Measurements from ENCODE around the gene KIF26A. TPM values are rescaled to one million over a fixed set of nuclear protein-coding genes. Genes with fewer than 3 reads are reported as not detected.

Gene KIF26A
- total and polyA plus RNA-seq, 2 of the 4 experiments (the other 2 are of a cell fraction): not detected

- no peaks in the 10 kb centered on the region for H3K4me1 ChIP-seq (ENCODE audit: control insufficient read depth, insufficient read depth, low read length)
- H3K36me3 ChIP-seq (ENCODE audit: control insufficient read depth, insufficient read depth, low read length): no peaks in the 10 kb centered on the region
- H3K9me3 ChIP-seq (ENCODE audit: control insufficient read depth, insufficient read depth, low read length): peaks cover 52% of the 10 kb centered on the region
- no peak overlapping the region for H3K27ac ChIP-seq (ENCODE audit: insufficient read depth, low read length)
- no peak overlapping the region for H2AK5ac ChIP-seq (ENCODE audit: low read depth, low read length)
- H2BK20ac ChIP-seq (ENCODE audit: low read depth, low read length): no peak overlapping the region
- no peak overlapping the region for H3K23ac ChIP-seq (ENCODE audit: low read depth, low read length)
- BruUV-seq (replicated peaks): no TSS peak
- DNase-seq: no peak
- H4K20me1 ChIP-seq (ENCODE audit: insufficient read depth, low read length): no peaks in the 10 kb centered on the region
- H4K91ac ChIP-seq (ENCODE audit: insufficient read depth, low read depth, low read length): no peak overlapping the region
- no peak overlapping the region for H3K4me2 ChIP-seq (ENCODE audit: low read depth, low read length)
- H3K4ac ChIP-seq (ENCODE audit: low read depth, low read length): no peak overlapping the region
- H2AFZ ChIP-seq (replicated peaks; ENCODE audit: low read length, poor library complexity): no peak overlapping the region
- no peak overlapping the region for H2BK120ac ChIP-seq (ENCODE audit: low read depth, low read length)
- no peaks in the 10 kb centered on the region for H3K27me3 ChIP-seq (ENCODE audit: control insufficient read depth, insufficient read depth, low read length)
- no peak overlapping the region for H4K5ac ChIP-seq (ENCODE audit: low read depth, low read length)
- no peak overlapping the region for H3K4me3 ChIP-seq (ENCODE audit: insufficient read depth, low read depth, low read length)
- no peak for ATAC-seq (ENCODE audit: low read depth)
- no peak overlapping the region for H3K56ac ChIP-seq (ENCODE audit: extremely low read depth, insufficient read depth, low read length)
- H4K8ac ChIP-seq (ENCODE audit: low read depth in 2 of 2, low read length in 2 of 2): no peak overlapping the region
- no peak for TF ChIP-seq CHD1 (IDR thresholded peaks at IDR 0.05; ENCODE audit: low read depth, low read length)
- no peak for TF ChIP-seq CEBPB (IDR thresholded peaks at IDR 0.05; ENCODE audit: low read depth, low read length)
- TF ChIP-seq MAZ (IDR thresholded peaks at IDR 0.05; ENCODE audit: borderline replicate concordance, low read depth, low read length): no peak
- TF ChIP-seq ELK1 (IDR thresholded peaks at IDR 0.05; ENCODE audit: borderline replicate concordance, low read depth, low read length): no peak
- TF ChIP-seq MAFK (IDR thresholded peaks at IDR 0.05; ENCODE audit: low read depth, low read length): no peak
- TF ChIP-seq RCOR1 (IDR thresholded peaks at IDR 0.05; ENCODE audit: insufficient replicate concordance, low read length): no peak
- no peak for TF ChIP-seq MXI1 (IDR thresholded peaks at IDR 0.05; ENCODE audit: borderline replicate concordance, low read depth, low read length)
- TF ChIP-seq POLR2A (IDR thresholded peaks at IDR 0.05; ENCODE audit: low read depth, low read length): no peak
- no peak for TF ChIP-seq FOS (IDR thresholded peaks at IDR 0.05; ENCODE audit: low read depth, low read length)
- in situ Hi-C loops (cut with MboI; ENCODE audit: low sequenced_read_pairs): no loop called here
- dilution Hi-C loops (cut with HindIII; ENCODE audit: low sequenced_read_pairs, unreplicated experiment): no loop called here
- H3K9ac ChIP-seq (ENCODE audit: low read depth, low read length): no peak overlapping the region
- no peaks in the 10 kb centered on the region for H3K79me1 ChIP-seq (ENCODE audit: low read depth in 1 of 2, low read length in 2 of 2)
- H2BK15ac ChIP-seq (ENCODE audit: low read depth, low read length): no peak overlapping the region
- H3K14ac ChIP-seq (replicated peaks; ENCODE audit: low read depth, low read length): no peak overlapping the region
- no peaks in the 10 kb centered on the region for H3K9me1 ChIP-seq (ENCODE audit: insufficient read depth, low read length)
- no peak overlapping the region for H2AK9ac ChIP-seq (replicated peaks; ENCODE audit: low read depth, low read length, poor library complexity)
- intact Hi-C loops (cut with micrococcal nuclease): no loop called here
- no peak overlapping the region for H2BK5ac ChIP-seq (ENCODE audit: low read depth, low read length, poor library complexity, severe bottlenecking)
- POLR2A ChIA-PET (ENCODE audit: unreplicated experiment): no interaction called here
- WGBS, 2 experiments (ENCODE audit: extremely low coverage in 2 of 2, insufficient read length in 1 of 2): 55% methylated on average over 9 of the region's 23 CpGs; no CpG with 5 or more reads in 1 of the 2 experiments
- CTCF ChIA-PET: no interaction called here
- no peak overlapping the region for H3K18ac ChIP-seq (ENCODE audit: low read depth, low read length)
Observed at GRCh38 chr14:104199266-104199895, 61.0 kb downstream of the KIF26A start.

All from IMR-90 (cell line).